ENCODE measurements around the gene CMIP. TPM values are rescaled to one million over a fixed set of nuclear protein-coding genes. Genes with fewer than 3 reads are reported as not detected.
A peak's percentile ranks its signal among the peaks of the same experiment; 100 is the strongest.

Gene CMIP
- total and polyA plus RNA-seq, 10 of the 15 experiments (the other 5 are each of a cell fraction or from before 2014, with no cell fraction given), result 1.2 to 43.2 (median 4.4) TPM

DNA sequence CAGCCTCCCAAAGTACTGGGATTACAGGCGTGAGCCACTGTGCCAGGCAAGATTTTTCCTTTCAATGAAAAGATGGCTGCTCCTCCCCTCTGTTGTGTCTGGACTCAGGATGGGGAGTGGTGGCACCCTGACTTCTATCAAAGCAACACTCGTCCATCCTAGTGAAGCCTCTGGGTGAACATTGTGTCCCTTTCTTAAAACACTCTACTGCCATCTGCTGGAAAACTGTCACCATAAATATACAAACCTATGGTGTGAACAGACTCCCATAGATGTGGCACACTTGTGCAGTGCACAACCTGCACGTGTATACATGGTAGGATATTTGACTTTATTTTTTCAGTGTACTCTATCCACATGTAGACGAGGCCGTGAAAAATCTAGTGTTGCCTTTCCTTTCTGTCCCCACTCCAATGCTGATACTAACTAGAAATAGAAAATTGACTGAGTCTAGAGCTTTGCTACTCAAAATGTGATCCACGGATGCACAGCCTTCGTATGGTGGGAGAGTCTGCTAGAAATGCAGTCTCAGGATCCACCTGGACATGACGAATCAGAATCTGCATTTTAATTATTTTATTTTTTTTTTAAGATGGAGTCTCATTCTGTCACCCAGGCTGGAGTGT lies 278.6 kb downstream of the CMIP start:
- Histone ChIP-seq H3K9me3 (replicated peaks; ENCODE audit: control insufficient read depth, insufficient read depth, low read length) (peaks cover 9% of the 10 kb centered on the region; the same call in 2 of the 3 replicates), H2AFZ (ENCODE audit: control insufficient read depth, low read depth, low read length) (no peak overlapping the region), H3K4me1 (ENCODE audit: control insufficient read depth, insufficient read depth, low read length) (peaks cover 7% of the 10 kb centered on the region), H3K27ac (ENCODE audit: control insufficient read depth, insufficient read depth) (no peak overlapping the region), H3K27me3 (replicated peaks in 1 of 2; ENCODE audit: control insufficient read depth in 2 of 2, insufficient read depth in 2 of 2, low read length in 1 of 2) (no peaks in the 10 kb centered on the region), H3K36me3 (ENCODE audit: control insufficient read depth in 2 of 2, insufficient read depth in 2 of 2, low read length in 1 of 2) (no peaks in the 10 kb centered on the region), H3K9ac (ENCODE audit: control insufficient read depth, insufficient read depth, low read length) (no peak overlapping the region), H3K4me2 (ENCODE audit: control insufficient read depth, insufficient read depth) (no peak overlapping the region), H3K79me2 (ENCODE audit: control insufficient read depth, insufficient read depth, low read length) (no peaks in the 10 kb centered on the region), H3K4me3 (no peak overlapping the region), H4K20me1 (ENCODE audit: control insufficient read depth, insufficient read depth) (no peaks in the 10 kb centered on the region)
- DNase-seq (ENCODE audit: low read depth, low spot score) (peak; percentile 62), FAIRE-seq (peak; percentile 79), ATAC-seq (peak; percentile 97)
- in situ Hi-C loops (cut with MboI) (loop anchor here (10.0 kb wide), 1 partner anchor 318 kb away; no protein-coding TSS in a partner anchor), intact Hi-C loops (cut with micrococcal nuclease; ENCODE audit: unreplicated experiment) (loop anchor here (1.0 kb wide), 3 partner anchors 100 to 357 kb away; no protein-coding TSS in a partner anchor)
- CTCF ChIA-PET, result interaction anchor here (0.6 to 3.9 kb wide), 15 partner anchors 8 to 646 kb away, joined by 3 to 57 read pairs (median 4); partner anchors contain the start of gene C16orf46
- RAD21 ChIA-PET (ENCODE audit: unreplicated experiment), result interaction anchor here (0.6 to 4.1 kb wide), 8 partner anchors 8 to 358 kb away, joined by 3 to 27 read pairs (median 4); no protein-coding TSS in a partner anchor
- POLR2A ChIA-PET, result interaction anchor here (1.0 kb wide), 1 partner anchor 101 kb away, joined by 3 read pairs; no protein-coding TSS in a partner anchor
- SMC1A ChIA-PET (ENCODE audit: uncharacterized antibody, unreplicated experiment), result interaction anchor here (0.5 to 3.8 kb wide), 10 partner anchors 9 to 772 kb away, joined by 3 to 17 read pairs (median 5); no protein-coding TSS in a partner anchor
- WGBS (ENCODE audit: insufficient coverage, insufficient replicate concordance, low lambda C conversion rate, missing lambda C conversion rate), result 13% methylated on average over 8 of the region's 8 CpGs
- BruUV-seq (replicated peaks), result no TSS peak
- TF ChIP-seq SMC3 (IDR thresholded peaks at IDR 0.05; ENCODE audit: borderline replicate concordance, low read length) (peak; percentile 95), IRF4 (IDR thresholded peaks at IDR 0.05; ENCODE audit: low read depth, low read length) (0 out of 2 replicates have a peak, but pooled peaks have one; percentile 13), RAD21 (IDR thresholded peaks at IDR 0.05; ENCODE audit: insufficient read depth, low read depth, low read length) (peak; percentile 92), BHLHE40 (IDR thresholded peaks at IDR 0.05; ENCODE audit: borderline replicate concordance in 1 of 2, low read depth in 2 of 2, low read length in 1 of 2) (peak; percentile 59 to 66; a peak in 2 of 4 replicates), SMARCA5 (IDR thresholded peaks at IDR 0.05) (peak; percentile 95), YY1 (IDR thresholded peaks at IDR 0.05; ENCODE audit: low read depth, low read length) (peak; percentile 37; the same call in 1 of the 2 replicates), SIN3A (IDR thresholded peaks at IDR 0.05; ENCODE audit: low read depth, low read length) (no peak)
- TF ChIP-seq, protein P1, sequence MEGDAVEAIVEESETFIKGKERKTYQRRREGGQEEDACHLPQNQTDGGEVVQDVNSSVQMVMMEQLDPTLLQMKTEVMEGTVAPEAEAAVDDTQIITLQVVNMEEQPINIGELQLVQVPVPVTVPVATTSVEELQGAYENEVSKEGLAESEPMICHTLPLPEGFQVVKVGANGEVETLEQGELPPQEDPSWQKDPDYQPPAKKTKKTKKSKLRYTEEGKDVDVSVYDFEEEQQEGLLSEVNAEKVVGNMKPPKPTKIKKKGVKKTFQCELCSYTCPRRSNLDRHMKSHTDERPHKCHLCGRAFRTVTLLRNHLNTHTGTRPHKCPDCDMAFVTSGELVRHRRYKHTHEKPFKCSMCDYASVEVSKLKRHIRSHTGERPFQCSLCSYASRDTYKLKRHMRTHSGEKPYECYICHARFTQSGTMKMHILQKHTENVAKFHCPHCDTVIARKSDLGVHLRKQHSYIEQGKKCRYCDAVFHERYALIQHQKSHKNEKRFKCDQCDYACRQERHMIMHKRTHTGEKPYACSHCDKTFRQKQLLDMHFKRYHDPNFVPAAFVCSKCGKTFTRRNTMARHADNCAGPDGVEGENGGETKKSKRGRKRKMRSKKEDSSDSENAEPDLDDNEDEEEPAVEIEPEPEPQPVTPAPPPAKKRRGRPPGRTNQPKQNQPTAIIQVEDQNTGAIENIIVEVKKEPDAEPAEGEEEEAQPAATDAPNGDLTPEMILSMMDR (IDR thresholded peaks at IDR 0.05 in 2 of 3, conservative IDR thresholded peaks at IDR 0.05 in 1 of 3; ENCODE audit: control insufficient read depth in 2 of 3, extremely low read depth in 1 of 3, insufficient read depth in 1 of 3, low read depth in 3 of 3, low read length in 3 of 3), result peak; percentile 60 to 78 (median 69); a peak in 5 of 6 replicates
- TF ChIP-seq, protein P2, sequence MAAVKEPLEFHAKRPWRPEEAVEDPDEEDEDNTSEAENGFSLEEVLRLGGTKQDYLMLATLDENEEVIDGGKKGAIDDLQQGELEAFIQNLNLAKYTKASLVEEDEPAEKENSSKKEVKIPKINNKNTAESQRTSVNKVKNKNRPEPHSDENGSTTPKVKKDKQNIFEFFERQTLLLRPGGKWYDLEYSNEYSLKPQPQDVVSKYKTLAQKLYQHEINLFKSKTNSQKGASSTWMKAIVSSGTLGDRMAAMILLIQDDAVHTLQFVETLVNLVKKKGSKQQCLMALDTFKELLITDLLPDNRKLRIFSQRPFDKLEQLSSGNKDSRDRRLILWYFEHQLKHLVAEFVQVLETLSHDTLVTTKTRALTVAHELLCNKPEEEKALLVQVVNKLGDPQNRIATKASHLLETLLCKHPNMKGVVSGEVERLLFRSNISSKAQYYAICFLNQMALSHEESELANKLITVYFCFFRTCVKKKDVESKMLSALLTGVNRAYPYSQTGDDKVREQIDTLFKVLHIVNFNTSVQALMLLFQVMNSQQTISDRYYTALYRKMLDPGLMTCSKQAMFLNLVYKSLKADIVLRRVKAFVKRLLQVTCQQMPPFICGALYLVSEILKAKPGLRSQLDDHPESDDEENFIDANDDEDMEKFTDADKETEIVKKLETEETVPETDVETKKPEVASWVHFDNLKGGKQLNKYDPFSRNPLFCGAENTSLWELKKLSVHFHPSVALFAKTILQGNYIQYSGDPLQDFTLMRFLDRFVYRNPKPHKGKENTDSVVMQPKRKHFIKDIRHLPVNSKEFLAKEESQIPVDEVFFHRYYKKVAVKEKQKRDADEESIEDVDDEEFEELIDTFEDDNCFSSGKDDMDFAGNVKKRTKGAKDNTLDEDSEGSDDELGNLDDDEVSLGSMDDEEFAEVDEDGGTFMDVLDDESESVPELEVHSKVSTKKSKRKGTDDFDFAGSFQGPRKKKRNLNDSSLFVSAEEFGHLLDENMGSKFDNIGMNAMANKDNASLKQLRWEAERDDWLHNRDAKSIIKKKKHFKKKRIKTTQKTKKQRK (IDR thresholded peaks at IDR 0.05; ENCODE audit: low read depth, low read length), result 0 out of 2 replicates have a peak, but pooled peaks have one; percentile 14
- TF ChIP-seq, protein P3, sequence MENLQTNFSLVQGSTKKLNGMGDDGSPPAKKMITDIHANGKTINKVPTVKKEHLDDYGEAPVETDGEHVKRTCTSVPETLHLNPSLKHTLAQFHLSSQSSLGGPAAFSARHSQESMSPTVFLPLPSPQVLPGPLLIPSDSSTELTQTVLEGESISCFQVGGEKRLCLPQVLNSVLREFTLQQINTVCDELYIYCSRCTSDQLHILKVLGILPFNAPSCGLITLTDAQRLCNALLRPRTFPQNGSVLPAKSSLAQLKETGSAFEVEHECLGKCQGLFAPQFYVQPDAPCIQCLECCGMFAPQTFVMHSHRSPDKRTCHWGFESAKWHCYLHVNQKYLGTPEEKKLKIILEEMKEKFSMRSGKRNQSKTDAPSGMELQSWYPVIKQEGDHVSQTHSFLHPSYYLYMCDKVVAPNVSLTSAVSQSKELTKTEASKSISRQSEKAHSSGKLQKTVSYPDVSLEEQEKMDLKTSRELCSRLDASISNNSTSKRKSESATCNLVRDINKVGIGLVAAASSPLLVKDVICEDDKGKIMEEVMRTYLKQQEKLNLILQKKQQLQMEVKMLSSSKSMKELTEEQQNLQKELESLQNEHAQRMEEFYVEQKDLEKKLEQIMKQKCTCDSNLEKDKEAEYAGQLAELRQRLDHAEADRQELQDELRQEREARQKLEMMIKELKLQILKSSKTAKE (IDR thresholded peaks at IDR 0.05; ENCODE audit: low read depth, poor library complexity, severe bottlenecking), result peak; percentile 28

Measured in GM12878 (cell line).